OCI-LY1 (cell line): ENCODE measurements around the gene GUCA2B.

ENCODE experiments used
- H2AFZ ChIP-seq: fragments of 200-600 bp; sonication (generic), shearing (Covaris generic); 2 replicates; pipeline ENCODE4 v1.6.0; 2014; ENCODE audit warnings: antibody characterized with exemption, mild to moderate bottlenecking, low read length
- H3F3A ChIP-seq: fragments of 200-600 bp; sonication (generic), shearing (Covaris generic); 2 replicates; pipeline ENCODE4 v1.6.0; 2014; ENCODE audit warnings: mild to moderate bottlenecking, antibody characterized with exemption, low read length, moderate library complexity; ENCODE audit not compliant: insufficient read depth
- H3K27ac ChIP-seq: fragments of 200-600 bp; sonication (generic); 2 replicates; pipeline ENCODE4 v1.5.1; 2014; ENCODE audit warnings: low read length, mixed run types, mild to moderate bottlenecking, low read depth; ENCODE audit not compliant: poor library complexity, severe bottlenecking
- H3K27me3 ChIP-seq: fragments of 200-600 bp; sonication (generic); 2 replicates; pipeline ENCODE4 v1.6.0; 2014; ENCODE audit warnings: antibody characterized with exemption, mild to moderate bottlenecking, low read length, moderate library complexity; ENCODE audit not compliant: insufficient read depth
- H3K36me3 ChIP-seq: fragments of 200-600 bp; sonication (generic); 2 replicates; pipeline ENCODE4 v1.6.1; 2014; ENCODE audit warnings: mild to moderate bottlenecking, antibody characterized with exemption, low read length, moderate library complexity, mixed read lengths; ENCODE audit not compliant: insufficient read depth
- H3K4me1 ChIP-seq: fragments of 200-600 bp; sonication (generic); 2 replicates; pipeline ENCODE4 v1.5.1; 2014; ENCODE audit warnings: mild to moderate bottlenecking, low read length, moderate library complexity; ENCODE audit not compliant: insufficient read depth, severe bottlenecking
- H3K4me2 ChIP-seq: fragments of 200-600 bp; sonication (generic), shearing (Covaris generic); 2 replicates; pipeline ENCODE4 v1.6.1; 2014; ENCODE audit warnings: low read length
- H3K4me3 ChIP-seq: fragments of 200-600 bp; sonication (generic); 2 replicates; pipeline ENCODE4 v1.5.1; 2014; ENCODE audit warnings: low read length, low read depth, mild to moderate bottlenecking, mixed read lengths; ENCODE audit not compliant: poor library complexity, severe bottlenecking
- H3K79me2 ChIP-seq: fragments of 200-600 bp; shearing (Covaris generic); 2 replicates; pipeline ENCODE4 v1.6.1; 2016; ENCODE audit warnings: mixed run types, low read length, mixed read lengths; ENCODE audit not compliant: insufficient read depth
- H3K9ac ChIP-seq: fragments of 200-600 bp; sonication (generic), shearing (Covaris generic); 2 replicates; pipeline ENCODE4 v1.6.1; 2014; ENCODE audit warnings: mild to moderate bottlenecking, low read length, mixed read lengths
- H3K9me2 ChIP-seq: fragments of 200-600 bp; sonication (generic), shearing (Covaris generic); 2 replicates; pipeline ENCODE4 v1.6.1; 2014; ENCODE audit warnings: low read depth, mild to moderate bottlenecking, low read length, mixed read lengths
- H3K9me3 ChIP-seq: fragments of 200-600 bp; shearing (Covaris generic); 2 replicates; pipeline ENCODE4 v1.6.1; 2014; ENCODE audit warnings: low read length, mixed read lengths
- H4K20me1 ChIP-seq: fragments of 200-600 bp; sonication (generic), shearing (Covaris generic); 2 replicates; pipeline ENCODE4 v1.6.0; 2016; ENCODE audit warnings: mild to moderate bottlenecking, low read length; ENCODE audit not compliant: insufficient read depth
- CTCF ChIP-seq: fragments of 200-600 bp; sonication (generic), shearing (Covaris generic); IDR thresholded peaks from 2 replicates; pipeline ENCODE4 v1.5.1; 2017; ENCODE audit warnings: mild to moderate bottlenecking, antibody characterized with exemption, low read length, moderate library complexity, mixed read lengths
- EZH2 ChIP-seq: fragments of 200-600 bp; sonication (generic), shearing (Covaris generic); IDR thresholded peaks from 2 replicates; pipeline ENCODE4 v1.8.0; 2017; ENCODE audit warnings: borderline replicate concordance, mixed run types, mild to moderate bottlenecking, antibody characterized with exemption, low read length, moderate library complexity, mixed read lengths

GUCA2B gene

GRCh38 chr1:42135426-42135825 is 17.8 kb upstream of the GUCA2B start:
- no peaks in the 10 kb centered on the region for H3K9me2 ChIP-seq
- peaks cover 6% of the 10 kb centered on the region; the same call in 1 of the 2 replicates for H3K27me3 ChIP-seq

GRCh38 chr1:42136466-42136865 is 16.7 kb upstream of the GUCA2B start:
- peaks cover 6% of the 10 kb centered on the region; the same call in 1 of the 2 replicates for H3K27me3 ChIP-seq
- H3K9me3 ChIP-seq, result no peaks in the 10 kb centered on the region
- H3K4me3 ChIP-seq, result no peak overlapping the region
- H3K27ac ChIP-seq, result no peak overlapping the region
- H3K9me2 ChIP-seq, result no peaks in the 10 kb centered on the region
- H3K79me2 ChIP-seq, result no peaks in the 10 kb centered on the region
- no peak overlapping the region for H2AFZ ChIP-seq
- TF ChIP-seq EZH2 (no peak), CTCF (no peak)
- H3K9ac ChIP-seq, result no peak overlapping the region
- no peaks in the 10 kb centered on the region for H3F3A ChIP-seq
- H3K4me2 ChIP-seq, result no peak overlapping the region
- no peaks in the 10 kb centered on the region for H3K36me3 ChIP-seq
- H4K20me1 ChIP-seq, result no peaks in the 10 kb centered on the region
- H3K4me1 ChIP-seq, result no peaks in the 10 kb centered on the region

More at GRCh38 chr1:42135426-42135825, 17.8 kb upstream of the GUCA2B start:
- H3K9ac ChIP-seq, result no peak overlapping the region
- no peak overlapping the region for H2AFZ ChIP-seq
- H3K9me3 ChIP-seq, result no peaks in the 10 kb centered on the region
- H3K36me3 ChIP-seq, result no peaks in the 10 kb centered on the region
- TF ChIP-seq EZH2, result no peak
- no peak for TF ChIP-seq CTCF
- H3K4me2 ChIP-seq, result no peak overlapping the region
- no peaks in the 10 kb centered on the region for H3K4me1 ChIP-seq
- no peak overlapping the region for H3K4me3 ChIP-seq
- H3F3A ChIP-seq, result no peaks in the 10 kb centered on the region
- no peak overlapping the region for H3K27ac ChIP-seq
- no peaks in the 10 kb centered on the region for H4K20me1 ChIP-seq
- H3K79me2 ChIP-seq, result no peaks in the 10 kb centered on the region

- no peak overlapping the region for H3K4me3 ChIP-seq
- H3K27ac ChIP-seq, result no peak overlapping the region
- H3K9me3 ChIP-seq, result no peaks in the 10 kb centered on the region
- H4K20me1 ChIP-seq, result no peaks in the 10 kb centered on the region
- H3K79me2 ChIP-seq, result no peaks in the 10 kb centered on the region
- H3K4me1 ChIP-seq, result no peaks in the 10 kb centered on the region
- H3K4me2 ChIP-seq, result no peak overlapping the region
- TF ChIP-seq CTCF (no peak), EZH2 (no peak)
- no peaks in the 10 kb centered on the region for H3F3A ChIP-seq
- no peak overlapping the region for H2AFZ ChIP-seq
- no peak overlapping the region for H3K9ac ChIP-seq
- peaks cover 6% of the 10 kb centered on the region; the same call in 1 of the 2 replicates for H3K27me3 ChIP-seq
- H3K9me2 ChIP-seq, result no peaks in the 10 kb centered on the region
- H3K36me3 ChIP-seq, result no peaks in the 10 kb centered on the region
These were observed 15.4 kb upstream of the GUCA2B start for GRCh38 chr1:42137766-42138165.
